Measurements from ENCODE around the gene CATSPERZ. TPM values are rescaled to one million over a fixed set of nuclear protein-coding genes. Genes with fewer than 3 reads are reported as not detected.

Gene CATSPERZ
- total and polyA plus RNA-seq, 2 of the 13 experiments (the other 11 are each of a cell fraction or from before 2014, with no cell fraction given), result 0.22 to 0.48 TPM

- TF ChIP-seq CENPBD1 (CRISPR knock-in tag; IDR thresholded peaks at IDR 0.05; ENCODE audit: borderline replicate concordance, low read depth) (no peak), ZHX2 (IDR thresholded peaks at IDR 0.05; ENCODE audit: low read depth) (no peak; the same call in 1 of the 2 replicates), ZHX2 (CRISPR knock-in tag; IDR thresholded peaks at IDR 0.05; ENCODE audit: borderline replicate concordance) (no peak), PRDM4 (CRISPR knock-in tag; IDR thresholded peaks at IDR 0.05; ENCODE audit: borderline replicate concordance) (no peak), HNRNPL (IDR thresholded peaks at IDR 0.05; ENCODE audit: low read depth, low read length) (no peak), PBX3 (CRISPR knock-in tag; IDR thresholded peaks at IDR 0.05; ENCODE audit: borderline replicate concordance) (no peak), ZNF589 (CRISPR knock-in tag; conservative IDR thresholded peaks at IDR 0.05) (no peak), ATF6 (CRISPR knock-in tag; conservative IDR thresholded peaks at IDR 0.05) (no peak), NR2C2 (CRISPR knock-in tag; IDR thresholded peaks at IDR 0.05; ENCODE audit: borderline replicate concordance) (no peak), SP1 (IDR thresholded peaks at IDR 0.05) (no peak), SP1 (CRISPR knock-in tag; IDR thresholded peaks at IDR 0.05) (peak; percentile 91), ATRX (CRISPR knock-in tag; IDR thresholded peaks at IDR 0.05; ENCODE audit: borderline replicate concordance) (no peak), ZNF513 (CRISPR knock-in tag; conservative IDR thresholded peaks at IDR 0.05) (no peak), KMT2B (CRISPR knock-in tag; IDR thresholded peaks at IDR 0.05) (no peak)
Observed at GRCh38 chr11:64305075-64305690, 5.0 kb downstream of the CATSPERZ start, which contains the start of gene ESRRA (continued).

Data from HepG2 (cell line).